Effector CD8-positive, alpha-beta T cell (primary cell): ENCODE data around the gene CEMIP.

Source experiments
- DNase-seq: peaks from one replicate; lab custom pipeline; 2025; lab: John Stamatoyannopoulos, UW

CEMIP gene

DNA sequence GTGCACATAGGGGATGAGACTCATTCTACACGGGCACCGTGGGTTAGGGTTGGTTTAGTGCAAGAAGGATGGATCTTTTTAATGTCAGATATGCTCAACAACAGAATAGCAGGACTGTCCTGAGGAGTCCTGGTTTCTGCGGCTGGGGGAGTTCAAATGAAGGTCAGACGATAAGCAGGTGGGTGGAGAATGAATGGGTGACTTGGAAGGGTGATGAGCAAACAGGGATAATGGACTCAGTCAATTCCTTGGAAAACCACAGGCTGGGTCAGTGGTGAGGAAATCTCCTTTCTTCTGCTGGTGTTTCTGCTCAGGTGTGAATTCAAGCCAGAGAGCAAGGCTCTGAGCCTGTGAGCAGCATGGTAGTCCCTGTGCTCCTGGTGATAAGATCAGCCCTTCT, 150.5 kb downstream of the CEMIP start:
- no peak for DNase-seq

- no peak for DNase-seq
Measured at GRCh38 chr15:80931191-80931590, 152.0 kb downstream of the CEMIP start.

GRCh38 chr15:80931721-80932512, 152.7 kb downstream of the CEMIP start:
- DNase-seq: no peak

GRCh38 chr15:80932513-80932815, 153.3 kb downstream of the CEMIP start:
- no peak for DNase-seq

- no peak for DNase-seq
Measured at GRCh38 chr15:80932989-80933388, 153.8 kb downstream of the CEMIP start.

GRCh38 chr15:80934761-80935221, 155.6 kb downstream of the CEMIP start:
- DNase-seq: no peak

GRCh38 chr15:80936288-80937078, 157.3 kb downstream of the CEMIP start:
- DNase-seq: no peak

DNA sequence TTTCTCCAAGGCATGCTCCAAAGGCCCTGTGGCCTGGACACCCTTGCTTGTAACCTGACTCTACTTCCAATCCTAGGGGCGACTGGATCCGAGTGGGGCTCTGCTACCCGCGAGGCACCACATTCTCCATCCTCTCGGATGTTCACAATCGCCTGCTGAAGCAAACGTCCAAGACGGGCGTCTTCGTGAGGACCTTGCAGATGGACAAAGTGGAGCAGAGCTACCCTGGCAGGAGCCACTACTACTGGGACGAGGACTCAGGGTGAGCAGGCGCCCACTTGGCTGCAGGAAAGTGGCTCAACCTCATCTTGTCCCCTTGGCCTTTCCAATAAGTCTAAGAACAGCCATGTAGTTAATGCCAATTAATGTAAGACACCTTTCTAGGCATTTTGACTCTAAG, 158.5 kb downstream of the CEMIP start:
- no peak for DNase-seq

DNA sequence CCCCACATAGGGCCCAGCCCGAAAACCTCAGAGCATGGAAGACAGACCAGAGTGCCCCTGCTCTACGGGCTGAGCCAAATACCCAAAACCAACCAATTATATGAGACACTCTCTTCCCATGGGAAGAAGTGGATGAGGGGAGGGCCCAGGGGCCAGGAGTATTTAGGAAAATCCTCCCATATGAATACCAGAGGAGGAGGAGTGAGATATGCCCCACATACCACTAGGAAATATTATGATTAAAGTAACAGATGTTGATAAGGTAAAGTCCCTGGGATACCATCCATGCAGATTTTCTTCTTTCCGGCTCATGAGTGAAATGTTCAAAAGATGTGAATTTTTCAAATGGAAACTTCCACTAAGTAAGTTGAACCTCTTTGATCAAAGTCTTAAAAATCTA, 160.0 kb downstream of the CEMIP start:
- DNase-seq: no peak

DNA sequence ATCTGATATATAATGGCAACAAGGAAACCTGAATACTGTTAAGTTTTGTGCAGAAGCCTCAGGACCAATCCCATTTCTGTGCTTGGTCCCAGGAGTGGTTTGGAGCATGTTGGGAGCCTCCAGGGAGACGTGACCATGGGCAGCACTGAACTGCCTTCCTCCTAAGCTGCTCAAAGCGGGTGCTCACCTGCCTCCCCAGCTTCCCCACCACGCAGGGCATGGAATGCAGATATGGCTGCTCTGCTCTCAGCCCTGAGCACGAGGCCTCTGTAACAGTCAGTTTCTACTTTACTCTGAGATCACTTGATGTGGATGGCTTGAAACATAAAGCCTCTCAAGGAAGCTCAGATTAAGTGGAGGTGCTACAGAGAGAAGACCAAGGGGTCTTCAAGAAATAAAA, 161.2 kb downstream of the CEMIP start:
- DNase-seq: no peak

DNA sequence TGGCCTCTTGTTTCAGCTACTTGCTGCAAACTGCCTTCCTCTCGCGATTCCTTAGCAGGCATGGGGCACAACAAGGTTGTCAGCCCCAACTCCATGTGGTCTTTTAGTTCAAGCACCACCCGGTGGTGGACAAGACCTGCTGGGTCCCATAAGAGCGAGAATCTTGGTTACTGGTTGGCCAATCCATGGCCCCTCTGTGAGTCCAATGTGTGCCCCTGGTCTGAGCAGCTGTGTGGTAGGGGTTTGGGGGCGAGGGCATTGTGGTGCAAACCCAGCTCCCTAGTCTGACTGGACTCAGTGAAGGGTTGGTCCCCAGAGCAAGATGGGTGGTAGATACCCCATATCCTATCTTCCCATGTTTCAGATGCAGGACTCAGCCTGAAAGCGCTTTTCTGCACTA, 161.7 kb downstream of the CEMIP start:
- DNase-seq: no peak

DNA sequence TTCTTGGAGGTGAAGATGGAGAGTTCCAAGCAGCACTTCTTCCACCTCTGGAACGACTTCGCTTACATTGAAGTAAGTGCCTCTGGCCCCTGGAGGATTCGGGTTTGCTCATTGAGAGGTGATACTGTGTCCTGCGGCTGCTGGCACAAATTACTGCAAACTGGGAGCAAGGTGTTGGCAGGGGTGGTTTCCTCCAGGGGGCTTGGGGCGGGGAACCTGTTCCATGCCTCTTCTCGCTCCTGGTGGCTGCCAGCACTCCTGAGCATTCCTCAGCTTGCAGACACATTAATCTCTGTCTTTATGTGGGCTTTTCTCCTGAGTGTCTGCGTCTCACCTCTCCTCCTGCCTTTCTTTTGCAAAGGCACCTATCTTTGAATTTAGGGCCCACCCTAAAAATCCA, 163.1 kb downstream of the CEMIP start:
- no peak for DNase-seq

- no peak for DNase-seq
Measured at GRCh38 chr15:80942746-80943565, 163.8 kb downstream of the CEMIP start.

DNA sequence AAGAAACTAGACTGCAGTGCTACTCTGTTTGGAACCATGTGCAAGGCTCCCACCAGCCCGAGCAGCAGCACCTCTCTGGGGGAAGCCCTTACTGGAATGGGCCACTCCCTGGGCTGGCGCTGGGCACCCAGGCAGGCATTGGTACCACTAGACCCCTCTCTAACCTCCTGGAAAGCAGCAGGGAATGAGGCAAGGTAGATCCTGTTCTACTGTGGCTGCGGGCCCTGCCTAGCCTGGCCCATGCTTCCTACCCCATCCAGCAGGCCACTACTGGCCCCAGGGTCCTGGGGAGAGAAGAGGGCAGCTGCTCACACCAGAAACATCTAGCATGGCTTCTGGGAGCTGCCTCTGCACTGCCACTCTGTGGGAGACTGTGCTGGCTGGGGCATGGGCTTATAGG, 165.6 kb downstream of the CEMIP start:
- DNase-seq: no peak

GRCh38 chr15:80945605-80946004, 166.4 kb downstream of the CEMIP start:
- no peak for DNase-seq

DNA sequence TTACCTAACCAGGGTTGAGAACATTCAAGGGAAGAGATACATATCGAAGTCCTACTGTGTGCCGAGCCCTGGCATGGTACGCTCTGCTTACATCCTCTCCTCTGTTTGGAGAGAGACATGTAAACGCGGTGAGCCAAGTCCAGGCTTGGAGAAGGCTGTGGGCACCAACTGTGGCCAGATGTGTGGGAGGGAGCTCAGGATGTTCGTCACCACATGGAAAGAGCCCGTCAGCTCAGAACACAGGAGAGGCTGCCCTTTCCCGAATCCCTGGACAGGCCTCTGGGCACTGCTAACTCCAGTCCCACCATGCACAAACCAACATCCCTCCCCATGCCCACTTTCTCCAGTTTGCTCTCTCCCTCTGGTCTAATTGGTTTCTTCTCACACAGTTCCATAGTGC, 167.4 kb downstream of the CEMIP start:
- DNase-seq: no peak

GRCh38 chr15:80948651-80949292, 169.6 kb downstream of the CEMIP start:
- no peak for DNase-seq

- DNase-seq: no peak
Measured at GRCh38 chr15:80949756-80950155, 170.6 kb downstream of the CEMIP start.

DNA sequence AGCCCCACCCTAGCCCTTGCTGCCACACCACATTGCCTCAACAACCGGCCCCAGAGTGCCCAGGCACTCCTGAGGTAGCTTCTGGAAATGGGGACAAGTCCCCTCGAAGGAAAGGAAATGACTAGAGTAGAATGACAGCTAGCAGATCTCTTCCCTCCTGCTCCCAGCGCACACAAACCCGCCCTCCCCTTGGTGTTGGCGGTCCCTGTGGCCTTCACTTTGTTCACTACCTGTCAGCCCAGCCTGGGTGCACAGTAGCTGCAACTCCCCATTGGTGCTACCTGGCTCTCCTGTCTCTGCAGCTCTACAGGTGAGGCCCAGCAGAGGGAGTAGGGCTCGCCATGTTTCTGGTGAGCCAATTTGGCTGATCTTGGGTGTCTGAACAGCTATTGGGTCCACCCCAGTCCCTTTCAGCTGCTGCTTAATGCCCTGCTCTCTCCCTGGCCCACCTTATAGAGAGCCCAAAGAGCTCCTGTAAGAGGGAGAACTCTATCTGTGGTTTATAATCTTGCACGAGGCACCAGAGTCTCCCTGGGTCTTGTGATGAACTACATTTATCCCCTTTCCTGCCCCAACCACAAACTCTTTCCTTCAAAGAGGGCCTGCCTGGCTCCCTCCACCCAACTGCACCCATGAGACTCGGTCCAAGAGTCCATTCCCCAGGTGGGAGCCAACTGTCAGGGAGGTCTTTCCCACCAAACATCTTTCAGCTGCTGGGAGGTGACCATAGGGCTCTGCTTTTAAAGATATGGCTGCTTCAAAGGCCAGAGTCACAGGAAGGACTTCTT, 171.3 kb downstream of the CEMIP start:
- no peak for DNase-seq

GRCh38 chr15:80951941-80952340, 172.8 kb downstream of the CEMIP start:
- DNase-seq: no peak
